GM12878 (cell line): Measurements from ENCODE around the gene USP2. TPM values are rescaled to one million over a fixed set of nuclear protein-coding genes. Genes with fewer than 3 reads are reported as not detected.

ENCODE experiments used
- ATAC-seq: fragments of 200-7000 bp; cut with Tn5 transposase; 3 replicates; pipeline ENCODE4 v1.9.1; 2020; ENCODE audit warnings: mild to moderate bottlenecking, moderate library complexity
- BruUV-seq: library from RNA; stranded (reverse); fragments of 400-500 nt; replicated peaks from 2 replicates; lab custom pipeline; 2021; lab: Mats Ljungman, UMichigan
- CTCF ChIA-PET: fragments of 300-600 bp; sonication (Branson Sonifier 250); formaldehyde crosslinking; extraction: SDS; loops from one replicate; lab custom pipeline; 2021; ENCODE audit warnings: inconsistent platforms; lab: Yijun Ruan, JAX
- POLR2A ChIA-PET: fragments of 350-600 bp; formaldehyde crosslinking; extraction: SDS; loops from one replicate; lab custom pipeline; 2021; ENCODE audit warnings: inconsistent platforms; lab: Charles Lee
- RAD21 ChIA-PET: fragments of 300-600 bp; sonication (Branson Sonifier 250); formaldehyde crosslinking; loops from one replicate; lab custom pipeline; 2023; ENCODE audit warnings: antibody characterized with exemption; ENCODE audit not compliant: unreplicated experiment; lab: Charles Lee
- SMC1A ChIA-PET: fragments of 300-600 bp; sonication (Branson Sonifier 250); formaldehyde crosslinking; loops from one replicate; lab custom pipeline; 2023; ENCODE audit not compliant: unreplicated experiment, uncharacterized antibody; lab: Charles Lee
- DNase-seq: peaks from one replicate; pipeline ENCODE4 v3.0.0-alpha.2; 2011; ENCODE audit warnings: low read depth, low spot score
- FAIRE-seq: peaks from 3 replicates; lab custom pipeline; 2011; peaks lifted over from hg19 to GRCh38; lab: Jason Lieb, UNC
- H2AFZ ChIP-seq: 2 replicates; pipeline ENCODE4 v1.6.0; 2011; ENCODE audit warnings: low read depth, low read length, control low read depth; ENCODE audit not compliant: control insufficient read depth
- H3K27ac ChIP-seq: 2 replicates; pipeline ENCODE4 v1.5.1; 2011; ENCODE audit warnings: control low read depth; ENCODE audit not compliant: control insufficient read depth, insufficient read depth
- H3K27me3 ChIP-seq, 2 experiments: replicated peaks in 1 of 2; 2 replicates each; pipeline versions ENCODE4 v1.6.0 to v1.6.1; 2011; ENCODE audit warnings: low read length in 1 of 2; ENCODE audit not compliant: control insufficient read depth in 2 of 2, insufficient read depth in 2 of 2
- H3K36me3 ChIP-seq, 2 experiments: 2 replicates each; pipeline ENCODE4 v1.5.1; 2011; ENCODE audit warnings: low read length in 1 of 2; ENCODE audit not compliant: control insufficient read depth in 2 of 2, insufficient read depth in 2 of 2
- H3K4me1 ChIP-seq: 2 replicates; pipeline ENCODE4 v1.6.1; 2011; ENCODE audit warnings: mild to moderate bottlenecking, low read length, moderate library complexity, mixed read lengths; ENCODE audit not compliant: control insufficient read depth, insufficient read depth
- H3K4me2 ChIP-seq: 2 replicates; pipeline ENCODE4 v1.6.0; 2011; ENCODE audit warnings: control low read depth; ENCODE audit not compliant: control insufficient read depth, insufficient read depth
- H3K4me3 ChIP-seq: fragments of 200-600 bp; sonication (generic); 2 replicates; pipeline ENCODE4 v1.5.1; 2016
- H3K79me2 ChIP-seq: 2 replicates; pipeline ENCODE4 v1.6.0; 2011; ENCODE audit warnings: low read length; ENCODE audit not compliant: control insufficient read depth, insufficient read depth
- H3K9ac ChIP-seq: 2 replicates; pipeline ENCODE4 v1.8.0; 2011; ENCODE audit warnings: low read length, control low read depth, mixed read lengths; ENCODE audit not compliant: control insufficient read depth, insufficient read depth
- H3K9me3 ChIP-seq: replicated peaks from 3 replicates; pipeline ENCODE4 v1.5.1; 2011; ENCODE audit warnings: mild to moderate bottlenecking, low read length; ENCODE audit not compliant: control insufficient read depth, insufficient read depth
- H4K20me1 ChIP-seq: 2 replicates; pipeline ENCODE4 v1.6.0; 2011; ENCODE audit not compliant: control insufficient read depth, insufficient read depth
- BHLHE40 ChIP-seq, 2 experiments: fragments of 450-650 bp in 1 of 2; IDR thresholded peaks; 2 replicates each; pipeline ENCODE4 v1.6.1; 2011 to 2017; ENCODE audit warnings: low read depth in 2 of 2, borderline replicate concordance in 1 of 2, improper control_type of control experiment in 1 of 2, low read length in 1 of 2, mild to moderate bottlenecking in 1 of 2
- CHD1 ChIP-seq: IDR thresholded peaks from 2 replicates; pipeline ENCODE4 v1.6.1; 2012; ENCODE audit warnings: low read depth, low read length, improper control_type of control experiment
- ESRRA ChIP-seq: IDR thresholded peaks from 2 replicates; pipeline ENCODE4 v1.6.1; 2012; ENCODE audit warnings: mild to moderate bottlenecking, low read length, improper control_type of control experiment
- GABPA ChIP-seq: IDR thresholded peaks from 2 replicates; pipeline ENCODE4 v1.6.1; 2014; ENCODE audit warnings: antibody characterized with exemption, low read depth, mild to moderate bottlenecking, inconsistent platforms
- GATAD2B ChIP-seq: fragments of 450-650 bp; conservative IDR thresholded peaks from 2 replicates; pipeline ENCODE4 v1.6.1; 2017; ENCODE audit warnings: low read depth, mild to moderate bottlenecking, moderate library complexity
- HCFC1 ChIP-seq: fragments of 150-350 bp; IDR thresholded peaks from 2 replicates; pipeline ENCODE4 v1.6.1; 2014; ENCODE audit warnings: low read length
- LARP7 ChIP-seq: fragments of 450-650 bp; IDR thresholded peaks from 2 replicates; pipeline ENCODE4 v1.6.1; 2017; ENCODE audit warnings: mild to moderate bottlenecking
- MXI1 ChIP-seq: fragments of 150-350 bp; IDR thresholded peaks from 2 replicates; pipeline ENCODE4 v1.6.1; 2011; ENCODE audit warnings: low read depth, mild to moderate bottlenecking, inconsistent platforms, low read length, improper control_type of control experiment
- MYB ChIP-seq: fragments of 150-350 bp; IDR thresholded peaks from 2 replicates; pipeline ENCODE4 v1.6.1; 2014; ENCODE audit warnings: mild to moderate bottlenecking, low read depth, low read length, borderline replicate concordance
- PML ChIP-seq: IDR thresholded peaks from 2 replicates; pipeline ENCODE4 v1.6.1; 2012; ENCODE audit warnings: low read length, inconsistent platforms
- SIN3A ChIP-seq: IDR thresholded peaks from 2 replicates; pipeline ENCODE4 v1.6.1; 2012; ENCODE audit warnings: low read depth, low read length, improper control_type of control experiment
- WGBS: methylation state at CpG from one replicate; pipeline ENCODE4 v1.1.6; 2016; ENCODE audit warnings: low lambda C conversion rate; ENCODE audit not compliant: insufficient replicate concordance, insufficient coverage; ENCODE audit errors: missing lambda C conversion rate; 5-methylcytosine and 5-hydroxymethylcytosine counted together
- in situ Hi-C: fragments of 300-500 bp; cut with MboI; formaldehyde crosslinking; loops from 9 replicates; pipeline ENCODE4 v1.14.3; 2018; ENCODE audit warnings: mixed read lengths
- intact Hi-C: fragments of 100-400 bp; cut with micrococcal nuclease; formaldehyde crosslinking; loops from one replicate; pipeline ENCODE4 v1.14.2; 2022; ENCODE audit not compliant: unreplicated experiment
- polyA plus RNA-seq, 11 experiments: library from polyadenylated mRNA; depleted of rRNA in 4 of 11; unstranded in 6 of 11; stranded (reverse) in 5 of 11; fragments of >200 nt; fragmentation: Nextera tagmentation in 4 of 11; fragmentation: Illumina TruSeq in 1 of 11; extraction: Ambion mirVana in 4 of 11; extraction: Trizol in 1 of 11; gene quantifications; 1 replicate in 1 of 11; 2 replicates in 10 of 11; pipeline versions ENCODE4 v1.2.1 to v1.2.3, GENCODE V29; 2011 to 2016; ENCODE audit warnings: inconsistent platforms in 2 of 11, missing spikeins in 2 of 11, low read depth in 1 of 11
- total RNA-seq, 4 experiments: library from RNA; depleted of rRNA in 3 of 4; stranded (reverse); fragments of >200 nt in 3 of 4; fragmentation: Illumina TruSeq in 1 of 4; extraction: Trizol in 1 of 4; gene quantifications; 2 replicates each; pipeline versions ENCODE4 v1.2.1 to v1.2.3, GENCODE V29; 2013 to 2021
- TF ChIP-seq, protein P1 (sequence below): fragments of 450-650 bp; IDR thresholded peaks from 2 replicates; pipeline ENCODE4 v1.6.1; 2017; ENCODE audit warnings: borderline replicate concordance

USP2 gene
- total and polyA plus RNA-seq, 10 of the 15 experiments (the other 5 are each of a cell fraction or from before 2014, with no cell fraction given) = 0.03 to 0.13 (median 0.06) TPM; not detected in 4

DNA sequence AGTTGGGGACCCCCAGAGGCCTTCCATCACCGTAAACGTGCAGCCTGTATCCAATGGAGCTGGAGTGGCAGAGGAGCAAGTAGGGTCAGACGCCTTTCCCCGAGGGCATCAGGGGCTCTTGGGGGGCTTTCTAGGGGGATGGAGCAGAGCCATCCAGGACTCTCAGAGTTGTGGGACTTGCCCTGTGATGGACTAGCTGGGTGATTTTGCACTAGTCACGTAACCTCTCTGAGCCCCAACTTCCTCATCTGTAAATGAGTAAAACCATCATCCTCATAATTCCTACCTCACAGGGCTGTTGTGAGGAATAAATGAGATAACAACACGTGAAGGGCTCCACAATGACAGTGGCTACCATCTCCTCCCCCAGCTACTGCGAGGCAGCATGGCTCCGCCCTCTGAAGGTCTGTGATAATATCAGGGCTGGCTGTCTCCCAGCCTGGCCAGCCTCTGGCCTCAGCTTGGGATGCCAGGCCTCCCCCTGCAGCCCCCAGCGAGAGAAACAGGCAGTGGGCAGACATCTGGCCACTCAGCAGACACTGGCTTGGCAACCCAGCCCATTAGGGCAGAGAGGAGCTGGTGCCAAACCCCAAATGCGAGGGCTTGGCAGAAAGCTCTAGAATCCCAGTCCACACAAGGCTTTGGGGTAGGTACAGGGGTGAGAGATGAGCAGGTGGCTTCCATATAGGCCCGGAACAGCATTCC, 6.7 kb downstream of the USP2 start:
- no peak for FAIRE-seq
- CTCF ChIA-PET = interaction anchor here (1.0 to 17.9 kb wide), 12 partner anchors 8 to 100 kb away, joined by 3 to 183 read pairs (median 6); no protein-coding TSS in a partner anchor
- Histone ChIP-seq H3K4me2 (no peak overlapping the region), H3K27ac (no peak overlapping the region), H3K4me3 (no peak overlapping the region), H3K4me1 (no peaks in the 10 kb centered on the region), H3K9me3 (no peaks in the 10 kb centered on the region), H3K36me3 (no peaks in the 10 kb centered on the region), H3K79me2 (no peaks in the 10 kb centered on the region), H2AFZ (no peak overlapping the region), H4K20me1 (no peaks in the 10 kb centered on the region), H3K27me3 (peaks cover 0 to 3% of the 10 kb centered on the region in 2 experiments; a peak in 2 of 4 replicates), H3K9ac (no peak overlapping the region)
- intact Hi-C loops (no loop called here), in situ Hi-C loops (no loop called here)
- SMC1A ChIA-PET = interaction anchor here (5.5 kb wide), 1 partner anchor 19 kb away, joined by 31 read pairs; no protein-coding TSS in a partner anchor
- RAD21 ChIA-PET = interaction anchor here (1.3 to 5.1 kb wide), 8 partner anchors 13 to 102 kb away, joined by 3 to 47 read pairs (median 4); no protein-coding TSS in a partner anchor
- 21% methylated on average over 11 of the region's 11 CpGs for WGBS
- no TSS peak for BruUV-seq
- no peak for DNase-seq
- TF ChIP-seq, protein P1, sequence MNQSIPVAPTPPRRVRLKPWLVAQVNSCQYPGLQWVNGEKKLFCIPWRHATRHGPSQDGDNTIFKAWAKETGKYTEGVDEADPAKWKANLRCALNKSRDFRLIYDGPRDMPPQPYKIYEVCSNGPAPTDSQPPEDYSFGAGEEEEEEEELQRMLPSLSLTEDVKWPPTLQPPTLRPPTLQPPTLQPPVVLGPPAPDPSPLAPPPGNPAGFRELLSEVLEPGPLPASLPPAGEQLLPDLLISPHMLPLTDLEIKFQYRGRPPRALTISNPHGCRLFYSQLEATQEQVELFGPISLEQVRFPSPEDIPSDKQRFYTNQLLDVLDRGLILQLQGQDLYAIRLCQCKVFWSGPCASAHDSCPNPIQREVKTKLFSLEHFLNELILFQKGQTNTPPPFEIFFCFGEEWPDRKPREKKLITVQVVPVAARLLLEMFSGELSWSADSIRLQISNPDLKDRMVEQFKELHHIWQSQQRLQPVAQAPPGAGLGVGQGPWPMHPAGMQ = no peak
- TF ChIP-seq SIN3A = no peak
- no peak for TF ChIP-seq MXI1
- no peak for TF ChIP-seq LARP7
- no peak for TF ChIP-seq CHD1
- TF ChIP-seq HCFC1 = no peak
- no peak for TF ChIP-seq MYB
- no peak for TF ChIP-seq BHLHE40 (IDR thresholded peaks at IDR 0.05; ENCODE audit: borderline replicate concordance in 1 of 2, low read depth in 2 of 2, low read length in 1 of 2)
- no peak for TF ChIP-seq ESRRA
- no peak for TF ChIP-seq GATAD2B
- no peak for TF ChIP-seq PML
- TF ChIP-seq GABPA = no peak
- POLR2A ChIA-PET = no interaction called here
- peak; percentile 17; the same call in 1 of the 3 replicates for ATAC-seq
